Neural progenitor cell (in vitro differentiated cells): ENCODE measurements around the gene RCE1. TPM values are rescaled to one million over a fixed set of nuclear protein-coding genes. Genes with fewer than 3 reads are reported as not detected.

Source experiments
- DNase-seq: peaks from one replicate; pipeline ENCODE4 v3.0.0-alpha.2; 2016; ENCODE audit warnings: low spot score
- H2AFZ ChIP-seq: fragments of 200-600 bp; sonication (generic); replicated peaks from 2 replicates; pipeline ENCODE4 v1.6.1; 2016; ENCODE audit warnings: antibody characterized with exemption
- H3F3A ChIP-seq: fragments of 200-600 bp; sonication (generic); 2 replicates; pipeline ENCODE4 v1.6.1; 2016; ENCODE audit warnings: antibody characterized with exemption, low read depth
- H3K27ac ChIP-seq: fragments of 200-600 bp; sonication (generic); 2 replicates; pipeline ENCODE4 v1.5.1; 2016; ENCODE audit warnings: mild to moderate bottlenecking
- H3K27me3 ChIP-seq: fragments of 200-600 bp; sonication (generic); 2 replicates; pipeline ENCODE4 v1.6.1; 2016; ENCODE audit warnings: mild to moderate bottlenecking, moderate library complexity
- H3K36me3 ChIP-seq: fragments of 200-600 bp; sonication (generic); 2 replicates; pipeline ENCODE4 v1.5.1; 2016
- H3K4me1 ChIP-seq: fragments of 200-600 bp; sonication (generic); 2 replicates; pipeline ENCODE4 v1.6.1; 2016; ENCODE audit warnings: mixed run types
- H3K4me2 ChIP-seq: fragments of 200-600 bp; sonication (generic); 2 replicates; pipeline ENCODE4 v1.6.1; 2016
- H3K4me3 ChIP-seq: fragments of 200-600 bp; sonication (generic); 2 replicates; pipeline ENCODE4 v1.5.1; 2016
- H3K79me2 ChIP-seq: fragments of 200-600 bp; sonication (generic); 2 replicates; pipeline ENCODE4 v1.6.1; 2016; ENCODE audit warnings: low read depth
- H3K9ac ChIP-seq: fragments of 200-600 bp; sonication (generic); 2 replicates; pipeline ENCODE4 v1.6.1; 2016
- H3K9me3 ChIP-seq: fragments of 200-600 bp; sonication (generic); 2 replicates; pipeline ENCODE4 v1.5.1; 2016; ENCODE audit warnings: low read depth
- H4K20me1 ChIP-seq: fragments of 200-600 bp; sonication (generic); 2 replicates; pipeline ENCODE4 v1.6.1; 2016; ENCODE audit warnings: low read depth
- H3K27ac Mint-ChIP-seq: 3 replicates; pipeline ENCODE4 v1.8.0; 2021; ENCODE audit warnings: mixed read lengths
- H3K27me3 Mint-ChIP-seq: 2 replicates; pipeline ENCODE4 v1.8.0; 2022; ENCODE audit warnings: low read depth, mild to moderate bottlenecking, inconsistent platforms, moderate library complexity, mixed read lengths; ENCODE audit not compliant: insufficient read depth
- H3K36me3 Mint-ChIP-seq: 3 replicates; pipeline ENCODE4 v1.8.0; 2021; ENCODE audit warnings: mixed read lengths
- H3K4me1 Mint-ChIP-seq: 3 replicates; pipeline ENCODE4 v1.8.0; 2021; ENCODE audit warnings: mixed read lengths
- H3K4me3 Mint-ChIP-seq: 3 replicates; pipeline ENCODE4 v1.8.0; 2021; ENCODE audit warnings: mild to moderate bottlenecking, moderate library complexity, mixed read lengths
- H3K9me3 Mint-ChIP-seq: 3 replicates; pipeline ENCODE4 v1.8.0; 2020; ENCODE audit warnings: mixed read lengths
- CTCF ChIP-seq: fragments of 200-600 bp; sonication (generic); IDR thresholded peaks from 2 replicates; pipeline ENCODE4 v1.5.1; 2017; ENCODE audit warnings: antibody characterized with exemption, mild to moderate bottlenecking
- EZH2 ChIP-seq: fragments of 200-600 bp; sonication (generic); IDR thresholded peaks from 2 replicates; pipeline ENCODE4 v1.6.1; 2017; ENCODE audit warnings: antibody characterized with exemption, mild to moderate bottlenecking, moderate library complexity
- EZH2phosphoT487 ChIP-seq: fragments of 200-600 bp; sonication (generic); IDR thresholded peaks from 2 replicates; pipeline ENCODE4 v1.6.1; 2017; ENCODE audit warnings: antibody characterized with exemption
- total RNA-seq: library from RNA; depleted of rRNA; stranded (reverse); fragments of >200 nt; gene quantifications from 2 replicates; pipeline ENCODE4 v1.2.3, GENCODE V29; 2015; ENCODE audit warnings: low replicate concordance

RCE1 gene
- total RNA-seq, 1 donor from 2014 or later = 13.7 TPM

GRCh38 chr11:66809592-66809991, 33.6 kb upstream of the RCE1 start:
- Histone ChIP-seq H3F3A (peaks cover 22% of the 10 kb centered on the region), H3K36me3 (peaks cover 4% of the 10 kb centered on the region), H2AFZ (no peak overlapping the region), H3K4me3 (no peak overlapping the region), H3K4me1 (peaks cover 9% of the 10 kb centered on the region), H3K4me2 (no peak overlapping the region), H3K9me3 (no peaks in the 10 kb centered on the region), H3K27ac (no peak overlapping the region), H3K9ac (no peak overlapping the region), H3K79me2 (no peaks in the 10 kb centered on the region), H3K27me3 (no peaks in the 10 kb centered on the region), H4K20me1 (no peaks in the 10 kb centered on the region)
- Mint-ChIP-seq H3K9me3 (no peaks in the 10 kb centered on the region), H3K27ac (no peak overlapping the region), H3K36me3 (peaks cover 11% of the 10 kb centered on the region), H3K4me3 (no peak overlapping the region), H3K4me1 (peaks cover 2% of the 10 kb centered on the region), H3K27me3 (peaks cover 3% of the 10 kb centered on the region)
- no peak for DNase-seq
- TF ChIP-seq EZH2phosphoT487 = no peak

GRCh38 chr11:66810576-66811185, 32.6 kb upstream of the RCE1 start:
- peaks cover 9% of the 10 kb centered on the region for H3K4me1 ChIP-seq
- H3K9me3 ChIP-seq = no peaks in the 10 kb centered on the region
- TF ChIP-seq EZH2phosphoT487 (no peak), CTCF (no peak), EZH2 (no peak)
- no peaks in the 10 kb centered on the region for H3K27me3 ChIP-seq
- no peak overlapping the region for H3K4me3 ChIP-seq
- no peak overlapping the region for H3K9ac ChIP-seq
- H2AFZ ChIP-seq = no peak overlapping the region
- H3K27ac ChIP-seq = no peak overlapping the region
- no peaks in the 10 kb centered on the region for H3K79me2 ChIP-seq
- Mint-ChIP-seq H3K4me3 (no peak overlapping the region), H3K36me3 (peaks cover 11% of the 10 kb centered on the region), H3K27me3 (peaks cover 3% of the 10 kb centered on the region), H3K27ac (no peak overlapping the region), H3K9me3 (no peaks in the 10 kb centered on the region), H3K4me1 (peaks cover 2% of the 10 kb centered on the region)
- H3K36me3 ChIP-seq = peaks cover 4% of the 10 kb centered on the region
- peaks cover 22% of the 10 kb centered on the region for H3F3A ChIP-seq
- no peak overlapping the region for H3K4me2 ChIP-seq
- H4K20me1 ChIP-seq = no peaks in the 10 kb centered on the region
- no peak for DNase-seq

- H3K27ac ChIP-seq = no peak overlapping the region
- DNase-seq = no peak
- peaks cover 25% of the 10 kb centered on the region for H3F3A ChIP-seq
- H3K4me3 Mint-ChIP-seq = no peak overlapping the region
- H3K9me3 ChIP-seq = no peaks in the 10 kb centered on the region
- H3K4me1 ChIP-seq = peaks cover 17% of the 10 kb centered on the region
- H3K4me2 ChIP-seq = no peak overlapping the region
- peaks cover 7% of the 10 kb centered on the region for H3K36me3 Mint-ChIP-seq
- no peak overlapping the region for H3K9ac ChIP-seq
- no peaks in the 10 kb centered on the region for H3K36me3 ChIP-seq
- H3K27me3 Mint-ChIP-seq = peaks cover 3% of the 10 kb centered on the region
- TF ChIP-seq CTCF (no peak), EZH2 (no peak), EZH2phosphoT487 (no peak)
- peaks cover 8% of the 10 kb centered on the region for H3K4me1 Mint-ChIP-seq
- no peaks in the 10 kb centered on the region for H3K27me3 ChIP-seq
- no peaks in the 10 kb centered on the region for H3K9me3 Mint-ChIP-seq
- no peaks in the 10 kb centered on the region for H4K20me1 ChIP-seq
- H3K27ac Mint-ChIP-seq = no peak overlapping the region
- H2AFZ ChIP-seq = no peak overlapping the region
- no peaks in the 10 kb centered on the region for H3K79me2 ChIP-seq
- H3K4me3 ChIP-seq = no peak overlapping the region
Observed at GRCh38 chr11:66814678-66815077, 28.6 kb upstream of the RCE1 start.

- Histone ChIP-seq H3K36me3 (no peaks in the 10 kb centered on the region), H3K4me2 (no peak overlapping the region)
- H3K4me1 Mint-ChIP-seq = peaks cover 10% of the 10 kb centered on the region
Observed at GRCh38 chr11:66815646-66816045, 27.6 kb upstream of the RCE1 start.

More at GRCh38 chr11:66815646-66816045, 27.6 kb upstream of the RCE1 start:
- Mint-ChIP-seq H3K4me3 (no peak overlapping the region), H3K36me3 (peaks cover 7% of the 10 kb centered on the region), H3K27me3 (peaks cover 3% of the 10 kb centered on the region), H3K9me3 (no peaks in the 10 kb centered on the region), H3K27ac (no peak overlapping the region)
- DNase-seq = no peak
- Histone ChIP-seq H2AFZ (no peak overlapping the region), H3K79me2 (no peaks in the 10 kb centered on the region), H3K4me1 (peaks cover 23% of the 10 kb centered on the region), H3F3A (peaks cover 25% of the 10 kb centered on the region), H3K27me3 (no peaks in the 10 kb centered on the region), H3K9me3 (no peaks in the 10 kb centered on the region), H4K20me1 (no peaks in the 10 kb centered on the region), H3K4me3 (no peak overlapping the region), H3K9ac (no peak overlapping the region), H3K27ac (no peak overlapping the region)
- no peak for TF ChIP-seq CTCF
- TF ChIP-seq EZH2 = no peak
